Measurements from ENCODE around the gene FBXL15. TPM values are rescaled to one million over a fixed set of nuclear protein-coding genes. Genes with fewer than 3 reads are reported as not detected.

FBXL15 gene
- total and polyA plus RNA-seq, 2 donors (not counting 3 experiments of a cell fraction or from before 2014, with no cell fraction given) = 9.9 to 15.3 TPM

DNA sequence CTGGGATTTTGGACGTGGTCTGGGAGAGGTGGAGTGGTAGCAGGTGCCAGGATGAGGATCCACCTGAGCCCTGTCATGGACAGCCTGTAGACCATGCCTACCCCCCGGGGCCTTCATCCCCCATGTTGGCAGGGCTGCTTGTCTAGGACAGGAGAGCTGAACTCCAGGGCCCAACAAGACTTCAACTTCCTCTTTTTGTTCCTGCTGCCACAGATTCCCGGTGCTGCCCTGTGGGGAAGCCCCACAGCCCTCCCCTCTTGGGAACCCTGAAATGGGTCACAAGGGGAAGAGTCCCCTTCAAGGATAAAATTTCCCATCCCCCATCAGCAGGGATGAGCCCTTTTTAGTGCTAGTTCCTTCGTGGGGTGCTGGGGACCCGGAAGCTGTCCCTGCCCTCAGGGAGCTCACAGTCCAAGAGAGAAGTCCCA lies 13.0 kb downstream of the FBXL15 start:
- dilution Hi-C loops (cut with MboI; ENCODE audit: extremely low pct_ligation_motif_present, low sequenced_read_pairs) (no loop called here), intact Hi-C loops (cut with micrococcal nuclease) (no loop called here)
- Histone ChIP-seq H3K27ac (ENCODE audit: insufficient read depth, low read depth, low read length) (no peak overlapping the region), H3K9me3 (replicated peaks; ENCODE audit: control insufficient read depth, insufficient read depth, low read length) (no peaks in the 10 kb centered on the region), H3K4me3 (replicated peaks in 1 of 3; ENCODE audit: insufficient read depth in 1 of 3, low read depth in 1 of 3, low read length in 3 of 3) (no peak overlapping the region), H2AFZ (ENCODE audit: low read depth, low read length) (no peak overlapping the region), H3K9ac (replicated peaks; ENCODE audit: extremely low read depth, insufficient read depth, low read length) (no peak overlapping the region), H4K20me1 (replicated peaks; ENCODE audit: control insufficient read depth, extremely low read depth, insufficient read depth, low read length) (no peaks in the 10 kb centered on the region), H3K36me3 (ENCODE audit: control insufficient read depth in 2 of 2, extremely low read depth in 1 of 2, insufficient read depth in 2 of 2, low read length in 2 of 2) (no peaks in the 10 kb centered on the region), H3K9me1 (replicated peaks; ENCODE audit: control insufficient read depth, extremely low read depth, insufficient read depth, low read length) (no peaks in the 10 kb centered on the region), H3K79me2 (ENCODE audit: control insufficient read depth, insufficient read depth, low read length) (peaks cover 9% of the 10 kb centered on the region), H3K27me3 (ENCODE audit: control insufficient read depth in 2 of 2, insufficient read depth in 2 of 2, low read length in 2 of 2) (peaks cover 11 to 22% of the 10 kb centered on the region in 2 experiments), H3K4me1 (ENCODE audit: control insufficient read depth, extremely low read depth, insufficient read depth, low read length) (peaks cover 7% of the 10 kb centered on the region), H3K4me2 (ENCODE audit: insufficient read depth, low read length) (no peak overlapping the region)
- no TSS peak for BruUV-seq (replicated peaks)
- CTCF ChIA-PET = interaction anchor here (1.7 kb wide), 1 partner anchor 23 kb away, joined by 4 read pairs; no protein-coding TSS in a partner anchor
- POLR2A ChIA-PET = no interaction called here
- TF ChIP-seq FOS (IDR thresholded peaks at IDR 0.05; ENCODE audit: borderline replicate concordance, insufficient read depth, low read length) (no peak), EZH2 (IDR thresholded peaks at IDR 0.05; ENCODE audit: borderline replicate concordance, low read depth, low read length, severe bottlenecking) (no peak), POLR2AphosphoS5 (IDR thresholded peaks at IDR 0.05; ENCODE audit: insufficient read depth, low read depth, low read length) (no peak), MYC (IDR thresholded peaks at IDR 0.05; ENCODE audit: low read depth, low read length) (no peak), GATA2 (IDR thresholded peaks at IDR 0.05; ENCODE audit: insufficient read depth, insufficient read length, low read depth, low read length) (no peak), JUN (IDR thresholded peaks at IDR 0.05; ENCODE audit: borderline replicate concordance, insufficient read depth, insufficient read length, low read depth) (no peak), POLR2A (IDR thresholded peaks at IDR 0.05; ENCODE audit: low read depth, low read length) (no peak)
- TF ChIP-seq, protein P1, sequence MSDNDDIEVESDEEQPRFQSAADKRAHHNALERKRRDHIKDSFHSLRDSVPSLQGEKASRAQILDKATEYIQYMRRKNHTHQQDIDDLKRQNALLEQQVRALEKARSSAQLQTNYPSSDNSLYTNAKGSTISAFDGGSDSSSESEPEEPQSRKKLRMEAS (IDR thresholded peaks at IDR 0.05; ENCODE audit: insufficient read depth, insufficient read length) = no peak
- TF ChIP-seq, protein P2, sequence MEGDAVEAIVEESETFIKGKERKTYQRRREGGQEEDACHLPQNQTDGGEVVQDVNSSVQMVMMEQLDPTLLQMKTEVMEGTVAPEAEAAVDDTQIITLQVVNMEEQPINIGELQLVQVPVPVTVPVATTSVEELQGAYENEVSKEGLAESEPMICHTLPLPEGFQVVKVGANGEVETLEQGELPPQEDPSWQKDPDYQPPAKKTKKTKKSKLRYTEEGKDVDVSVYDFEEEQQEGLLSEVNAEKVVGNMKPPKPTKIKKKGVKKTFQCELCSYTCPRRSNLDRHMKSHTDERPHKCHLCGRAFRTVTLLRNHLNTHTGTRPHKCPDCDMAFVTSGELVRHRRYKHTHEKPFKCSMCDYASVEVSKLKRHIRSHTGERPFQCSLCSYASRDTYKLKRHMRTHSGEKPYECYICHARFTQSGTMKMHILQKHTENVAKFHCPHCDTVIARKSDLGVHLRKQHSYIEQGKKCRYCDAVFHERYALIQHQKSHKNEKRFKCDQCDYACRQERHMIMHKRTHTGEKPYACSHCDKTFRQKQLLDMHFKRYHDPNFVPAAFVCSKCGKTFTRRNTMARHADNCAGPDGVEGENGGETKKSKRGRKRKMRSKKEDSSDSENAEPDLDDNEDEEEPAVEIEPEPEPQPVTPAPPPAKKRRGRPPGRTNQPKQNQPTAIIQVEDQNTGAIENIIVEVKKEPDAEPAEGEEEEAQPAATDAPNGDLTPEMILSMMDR (IDR thresholded peaks at IDR 0.05; ENCODE audit: extremely low read depth in 1 of 2, insufficient read depth in 1 of 2, low read depth in 1 of 2, low read length in 2 of 2) = no peak
- no peak for FAIRE-seq
- no peak for DNase-seq (ENCODE audit: low read depth, low spot score)
